Prostate gland (tissue), 2 donors: ENCODE results near the gene KCNJ12.

Experiments
- CTCF ChIP-seq, 4 experiments: fragments of 200-600 bp in 2 of 4; fragments of 450-650 bp in 2 of 4; sonication (generic) in 2 of 4; IDR thresholded peaks; 1 replicate in 3 of 4; 2 replicates in 1 of 4; pipeline ENCODE4 v1.5.1; 2016 to 2019; ENCODE audit warnings: antibody characterized with exemption in 4 of 4, mild to moderate bottlenecking in 2 of 4, moderate library complexity in 2 of 4
- POLR2A ChIP-seq: fragments of 450-650 bp; IDR thresholded peaks from one replicate; pipeline ENCODE4 v1.6.1; 2016; ENCODE audit warnings: antibody characterized with exemption, mild to moderate bottlenecking
- POLR2AphosphoS5 ChIP-seq: sonication (generic); formaldehyde crosslinking; IDR thresholded peaks from one replicate; pipeline ENCODE4 v1.6.1; 2017; ENCODE audit warnings: antibody characterized with exemption

- TF ChIP-seq POLR2A (no peak), CTCF (IDR thresholded peaks at IDR 0.05) (no peak), POLR2AphosphoS5 (no peak)
Measured at GRCh38 chr17:21371511-21372081, 4.6 kb upstream of the KCNJ12 start.
